HS-27A (cell line): Measurements from ENCODE around the gene PANK4.
"Not testable (repeated sequence)": the region's sequence is repeated elsewhere in the genome, so short reads cannot be mapped to it uniquely, and the experiment has no call there.

Experiments
- DNase-seq: peaks from one replicate; pipeline ENCODE4 v3.0.0-alpha.2; 2012; ENCODE audit warnings: low read depth, missing footprints

PANK4 gene

DNA sequence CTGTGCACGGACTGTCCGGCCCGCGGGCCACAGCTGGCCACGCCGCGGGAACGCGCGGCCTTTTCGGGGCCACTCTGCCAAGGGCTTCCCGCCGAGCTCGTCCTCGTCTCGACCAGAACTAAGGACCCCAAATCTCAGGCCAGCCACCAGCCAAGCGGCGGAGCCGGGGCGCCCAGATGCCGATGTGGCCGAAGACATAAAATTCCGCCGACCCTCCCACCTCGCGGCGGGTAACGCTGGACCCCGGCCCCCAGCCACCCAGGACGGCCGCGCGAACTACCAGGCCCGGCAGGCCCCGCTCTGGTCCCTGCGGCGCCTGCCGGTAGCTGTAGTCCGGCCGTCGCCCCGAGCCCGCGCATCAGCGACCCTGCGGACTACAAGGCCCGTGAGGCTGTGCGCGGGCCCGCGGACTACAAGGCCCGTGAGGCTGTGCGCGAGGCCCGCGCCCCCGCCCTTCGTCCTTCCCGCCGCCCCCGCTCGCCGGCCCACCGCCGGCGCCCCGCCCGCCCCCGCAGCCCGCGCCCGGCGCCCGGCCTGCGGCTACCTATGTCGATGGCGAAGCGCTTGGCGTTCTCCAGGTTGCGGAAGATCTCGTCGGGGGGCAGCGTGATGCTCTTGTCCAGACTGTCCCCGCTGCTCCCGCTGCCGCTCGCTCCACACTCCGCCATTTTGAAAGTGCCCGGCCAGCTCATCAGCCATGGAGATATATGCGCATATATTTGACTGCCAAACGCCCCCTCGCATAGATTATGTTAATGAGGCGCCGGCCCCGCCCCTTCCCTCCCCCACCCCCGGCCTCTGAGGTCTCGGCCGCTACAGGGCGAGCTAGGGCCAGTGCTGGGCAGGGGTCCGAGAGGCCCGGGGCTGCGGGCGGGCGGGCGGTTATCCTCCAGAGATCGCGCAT, at the start of gene PANK4:
TSS of gene PANK4 (minus strand) at position 677 of the 904 bp plus-strand sequence. CDS start at position 668, 9 bp downstream.
- DNase-seq = no peak

- no peak for DNase-seq
Observed at GRCh38 chr1:2574350-2574749, 48.0 kb upstream of the PANK4 start.

GRCh38 chr1:2573250-2573920, 47.0 kb upstream of the PANK4 start:
- no peak for DNase-seq

GRCh38 chr1:2571348-2571747, 45.0 kb upstream of the PANK4 start:
- DNase-seq = no peak

DNA sequence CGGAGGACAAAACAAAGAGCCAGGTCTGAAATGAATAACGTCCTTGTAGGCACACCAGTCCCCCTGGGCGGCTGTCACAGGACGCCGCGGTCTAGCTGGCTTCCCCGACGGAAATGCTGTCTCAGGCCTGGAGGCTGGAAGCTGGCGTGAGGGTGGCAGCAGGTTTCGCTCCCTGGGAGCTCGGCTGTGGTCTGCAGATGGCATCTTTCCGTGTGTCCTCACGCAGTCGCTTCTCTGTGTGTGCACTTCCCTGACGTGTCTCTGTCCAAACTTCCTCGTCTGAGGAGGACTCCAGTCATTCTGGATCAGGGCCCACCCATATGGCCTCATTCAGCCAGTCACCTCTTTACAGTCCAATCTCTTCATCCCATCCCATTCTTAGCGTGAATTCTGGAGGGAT, 43.9 kb upstream of the PANK4 start:
- no peak for DNase-seq

DNA sequence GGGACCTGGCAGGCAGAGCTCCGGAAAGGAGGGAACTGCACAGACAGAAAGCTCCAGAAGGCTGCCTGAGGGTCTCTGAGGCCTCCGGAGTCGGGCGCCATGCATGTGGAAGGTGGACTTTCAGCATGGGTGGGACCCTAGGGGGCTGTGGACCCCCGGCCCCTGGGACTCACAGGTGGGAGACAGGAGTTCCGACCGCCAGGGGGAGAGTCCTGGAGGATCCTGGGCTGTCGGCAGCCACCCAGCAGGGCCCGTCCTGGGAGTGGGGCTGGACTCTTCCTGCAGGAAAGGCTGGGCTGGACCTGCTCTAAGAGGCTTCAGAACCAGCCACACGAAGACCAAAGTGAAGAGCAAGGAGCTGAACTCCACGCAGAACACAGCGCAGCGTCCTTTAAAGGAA, 43.3 kb upstream of the PANK4 start:
- DNase-seq = not testable (repeated sequence)

DNA sequence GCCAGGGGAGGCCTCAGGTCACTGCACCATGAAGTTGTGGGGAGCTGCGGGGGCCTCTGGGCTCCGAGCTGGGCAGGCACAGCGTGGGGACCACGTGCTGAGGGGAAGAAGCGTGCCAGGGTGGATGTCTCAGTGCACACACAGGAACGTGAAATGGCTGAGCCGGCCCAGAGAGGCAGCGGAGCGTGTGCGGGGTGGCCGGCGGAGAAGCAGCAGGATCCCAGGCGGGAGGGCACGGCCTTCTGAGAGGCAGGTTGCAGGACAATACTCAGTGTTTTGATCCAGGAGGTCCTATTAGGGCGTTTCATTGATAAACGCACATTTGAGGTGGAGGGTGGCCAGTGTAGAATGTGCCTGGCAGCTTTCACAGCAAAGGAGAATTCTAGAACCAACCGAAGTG, 42.7 kb upstream of the PANK4 start:
- no peak for DNase-seq

DNA sequence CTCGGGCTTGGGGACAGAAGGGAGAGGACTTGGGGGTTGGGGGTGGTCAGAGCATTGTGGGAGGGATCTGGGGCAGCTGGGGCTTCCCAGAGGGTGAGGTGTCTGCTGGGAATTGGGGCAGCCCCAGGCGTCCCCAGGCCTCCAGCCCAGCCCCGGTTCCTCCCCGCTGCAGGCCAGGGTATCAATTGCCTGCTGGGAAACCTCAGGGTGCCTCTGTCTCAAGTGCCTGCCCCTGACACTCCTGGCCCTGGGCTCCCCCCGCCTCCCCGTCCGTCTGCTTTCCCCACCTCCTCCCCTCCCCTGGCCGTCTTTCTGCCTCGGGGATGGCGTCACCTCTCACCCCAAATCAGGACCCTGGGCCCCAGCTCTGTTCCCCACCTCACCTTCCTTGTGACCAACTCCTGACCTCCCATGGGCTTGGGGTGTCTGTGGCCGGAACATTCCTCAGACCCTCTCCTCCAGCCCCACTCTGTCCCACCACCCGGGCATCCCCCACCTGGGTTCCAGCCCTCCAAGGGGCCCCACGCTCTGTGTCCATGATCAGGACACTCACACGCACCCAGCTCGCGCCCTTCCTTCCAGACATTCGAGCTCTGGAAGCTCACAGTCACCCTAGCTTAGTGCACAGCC, 41.9 kb upstream of the PANK4 start:
- DNase-seq = not testable (repeated sequence)

- no peak for DNase-seq
Observed at GRCh38 chr1:2567083-2567679, 40.8 kb upstream of the PANK4 start.

GRCh38 chr1:2566101-2567045, 40.0 kb upstream of the PANK4 start:
- DNase-seq = no peak

- no peak for DNase-seq
Observed at GRCh38 chr1:2564815-2565374, 38.5 kb upstream of the PANK4 start.

- DNase-seq = no peak
Observed at GRCh38 chr1:2564006-2564814, 37.8 kb upstream of the PANK4 start.

- no peak for DNase-seq
Observed at GRCh38 chr1:2563205-2563604, 36.8 kb upstream of the PANK4 start.

- DNase-seq = no peak
Observed at GRCh38 chr1:2561898-2562895, 35.8 kb upstream of the PANK4 start.

DNA sequence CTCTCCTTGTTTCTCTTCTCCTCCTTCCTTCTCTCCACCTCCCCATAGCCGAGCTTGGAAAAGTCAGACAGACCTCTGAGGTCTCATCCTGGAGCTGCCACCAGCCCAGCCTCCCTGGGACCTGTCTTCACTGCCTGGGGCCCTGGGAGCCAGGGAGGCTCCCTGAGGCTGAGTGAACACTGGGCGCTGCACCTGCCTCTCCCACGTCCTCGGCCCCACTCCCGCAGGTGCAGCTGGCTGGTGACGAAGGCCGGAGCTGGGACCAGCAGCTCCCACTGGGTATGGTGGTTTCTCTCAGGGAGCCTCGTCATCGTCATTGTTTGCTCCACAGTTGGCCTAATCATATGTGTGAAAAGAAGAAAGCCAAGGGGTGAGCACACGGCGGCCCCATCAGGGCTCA, 35.0 kb upstream of the PANK4 start:
- DNase-seq = no peak

DNA sequence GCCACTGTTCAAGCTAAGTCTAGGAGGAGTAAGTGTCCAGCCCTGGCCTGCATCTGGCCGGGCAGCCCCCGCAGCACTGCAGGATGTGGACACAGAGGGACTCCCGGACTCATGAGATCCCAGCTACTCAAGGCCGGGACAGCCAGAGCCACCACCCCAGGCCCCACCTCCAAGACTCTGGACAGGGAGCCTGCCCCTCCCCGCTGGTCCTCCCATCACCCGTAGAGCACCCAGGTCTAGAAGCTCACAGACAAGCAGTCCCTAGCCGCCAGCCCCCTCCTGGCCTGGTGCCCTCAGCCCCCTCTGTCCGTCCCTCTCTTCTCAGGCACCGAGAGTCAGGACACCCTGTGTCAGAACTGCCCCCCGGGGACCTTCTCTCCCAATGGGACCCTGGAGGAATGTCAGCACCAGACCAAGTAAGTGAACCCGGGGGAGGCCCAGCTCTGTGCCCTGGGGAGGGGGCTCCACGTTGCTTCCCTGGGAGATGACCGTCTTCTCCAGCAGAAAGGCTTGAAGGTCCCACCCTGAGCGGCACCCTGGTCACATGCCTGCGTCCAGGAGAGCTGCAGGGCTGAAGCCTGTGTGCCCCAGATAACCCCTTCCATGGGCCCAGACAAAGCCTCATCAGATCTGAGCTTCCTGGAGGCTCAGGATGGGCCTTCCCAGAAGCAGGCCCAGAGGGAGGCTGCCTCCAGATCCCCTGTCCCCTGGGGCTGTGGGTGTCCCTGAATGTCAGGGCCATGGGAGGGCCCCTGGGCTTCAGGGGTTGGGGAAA, 34.1 kb upstream of the PANK4 start:
- DNase-seq = no peak

DNA sequence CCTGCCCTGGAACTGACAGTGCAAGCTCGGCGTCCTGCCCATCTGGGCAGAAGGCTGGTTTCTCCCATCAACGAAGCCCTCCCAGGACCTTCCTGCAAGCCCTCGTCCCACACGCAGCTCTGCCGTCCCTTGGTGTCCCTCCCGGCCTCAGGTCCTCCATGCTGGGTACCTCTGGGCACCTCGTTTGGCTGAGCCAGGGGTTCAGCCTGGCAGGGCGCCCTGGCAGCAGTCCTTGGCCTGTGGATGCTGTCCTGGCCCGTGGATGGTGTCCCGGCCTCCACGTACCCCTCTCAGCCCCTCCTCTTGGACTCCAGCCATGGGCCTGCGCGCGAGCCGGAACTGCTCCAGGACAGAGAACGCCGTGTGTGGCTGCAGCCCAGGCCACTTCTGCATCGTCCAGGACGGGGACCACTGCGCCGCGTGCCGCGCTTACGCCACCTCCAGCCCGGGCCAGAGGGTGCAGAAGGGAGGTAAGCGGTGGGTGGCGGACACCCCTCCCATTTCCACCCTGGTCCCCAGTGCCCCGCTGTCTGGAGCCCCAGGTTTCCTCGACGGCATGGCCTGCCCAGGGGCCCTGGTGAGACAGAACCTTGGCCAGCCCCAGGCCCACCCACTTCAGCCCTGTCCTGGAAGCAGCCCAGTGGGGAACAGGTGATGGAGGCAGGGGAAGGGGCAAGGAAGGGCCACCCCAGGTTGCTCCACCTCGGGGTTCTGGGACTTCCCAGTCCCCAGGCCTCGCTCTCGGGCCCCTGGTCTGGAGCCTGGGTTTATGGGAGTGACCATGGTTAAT, 33.3 kb upstream of the PANK4 start:
- DNase-seq = no peak
